Mononuclear cell (primary cell): ENCODE data around the gene ZNF180. TPM values are rescaled to one million over a fixed set of nuclear protein-coding genes. Genes with fewer than 3 reads are reported as not detected.
"Not testable (repeated sequence)": the region's sequence is repeated elsewhere in the genome, so short reads cannot be mapped to it uniquely, and the experiment has no call there.

ENCODE experiments used
- H3K27me3 ChIP-seq: 2 replicates; pipeline ENCODE4 v1.6.0; 2011; ENCODE audit warnings: low read length, control low read depth; ENCODE audit not compliant: insufficient read depth
- H3K4me1 ChIP-seq: 2 replicates; pipeline ENCODE4 v1.5.1; 2011; ENCODE audit warnings: mild to moderate bottlenecking, low read length, control low read depth; ENCODE audit not compliant: insufficient read depth
- H3K4me3 ChIP-seq: 2 replicates; pipeline ENCODE4 v1.5.1; 2011; ENCODE audit warnings: mild to moderate bottlenecking, low read length, moderate library complexity
- H3K9me3 ChIP-seq: 2 replicates; pipeline ENCODE4 v1.5.1; 2011; ENCODE audit warnings: low read depth, mild to moderate bottlenecking, control low read depth, low read length
- total RNA-seq: library from RNA; depleted of rRNA; stranded (reverse); fragments of >200 nt; gene quantifications from one replicate; pipeline ENCODE4 v1.2.3, GENCODE V29; 2012

The ZNF180 gene
- total RNA-seq: 8.6 TPM

DNA sequence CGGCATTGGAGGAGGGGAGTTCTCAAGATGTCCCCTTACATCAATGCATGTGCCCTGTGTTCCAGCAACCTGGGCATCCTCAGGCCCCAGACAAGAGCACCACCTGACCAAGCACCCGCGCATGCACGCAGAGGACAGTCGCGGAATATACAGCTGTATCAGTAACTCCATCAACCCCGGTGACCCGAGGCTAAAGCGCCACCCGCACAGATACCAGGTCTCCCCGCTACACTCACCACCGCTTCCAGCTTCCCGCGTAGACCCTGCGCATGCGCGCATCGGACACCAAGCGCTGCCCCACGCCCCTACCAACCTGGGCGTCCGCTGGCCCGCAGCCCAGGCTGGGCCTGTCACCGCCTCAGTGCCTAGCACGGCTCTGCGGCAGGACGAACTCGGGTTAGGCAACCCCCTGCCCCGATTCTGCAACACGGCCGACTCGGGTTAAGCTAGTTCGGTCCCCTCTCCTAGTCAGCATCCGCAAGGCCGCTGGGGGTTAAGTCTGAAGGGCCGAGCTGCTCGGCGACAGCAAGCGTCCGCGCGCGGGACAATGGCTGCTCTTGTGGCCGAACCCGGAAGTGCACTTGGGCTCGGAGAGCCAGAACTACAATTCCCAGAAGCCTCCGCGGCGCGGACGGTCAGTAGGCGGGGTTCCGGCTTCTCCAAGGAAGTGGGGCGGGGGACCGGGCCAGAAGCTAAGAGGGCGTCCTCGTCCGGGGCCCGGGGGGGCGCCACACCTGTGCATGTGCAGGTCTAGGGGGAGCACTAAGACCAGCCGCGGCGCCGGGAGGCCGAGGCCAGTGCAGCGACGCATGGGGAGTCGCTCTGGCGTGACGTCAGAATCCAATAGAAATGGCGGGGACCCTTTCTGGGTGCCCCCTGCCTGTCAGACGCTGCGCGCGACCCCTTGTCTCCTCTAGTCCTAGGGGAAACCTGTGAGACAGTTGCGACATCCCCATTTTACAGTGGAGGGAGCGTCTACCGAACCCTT lies at the start of gene ZNF180:
TSS of gene ZNF180 (minus strand) at position 561 of the 988 bp plus-strand sequence. CDS start 3,188 bp downstream, outside the sequence.
- peaks cover 20% of the 10 kb centered on the region for H3K4me1 ChIP-seq
- H3K4me3 ChIP-seq: peak within 1 kb of the TSS; percentile 95
- peaks cover 10% of the 10 kb centered on the region for H3K9me3 ChIP-seq
- H3K27me3 ChIP-seq: peaks cover 2% of the 10 kb centered on the region

DNA sequence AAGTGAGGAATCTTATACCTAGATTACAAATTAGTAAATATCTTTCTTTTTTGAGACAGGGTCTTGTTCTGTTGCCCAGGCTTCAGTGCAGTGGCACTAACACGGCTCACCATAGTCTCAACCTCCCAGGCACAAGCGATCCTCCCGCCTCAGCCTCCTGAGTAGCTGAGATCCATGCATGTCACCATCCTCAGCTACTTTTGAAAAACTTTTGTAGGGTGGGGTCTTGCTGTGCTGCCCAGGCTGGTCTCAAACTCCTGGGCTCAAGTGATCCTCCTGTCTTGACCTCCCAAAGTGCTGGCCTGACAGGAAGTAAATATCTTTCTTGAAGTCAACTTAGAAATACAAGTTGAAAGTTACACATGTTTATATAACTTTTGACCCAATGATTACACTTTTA lies 49.2 kb upstream of the ZNF180 start:
- no peaks in the 10 kb centered on the region for H3K4me1 ChIP-seq
- no peak overlapping the region for H3K4me3 ChIP-seq
- H3K27me3 ChIP-seq: no peaks in the 10 kb centered on the region
- H3K9me3 ChIP-seq: no peaks in the 10 kb centered on the region

- Histone ChIP-seq H3K9me3 (no peaks in the 10 kb centered on the region), H3K4me1 (no peaks in the 10 kb centered on the region), H3K27me3 (no peaks in the 10 kb centered on the region), H3K4me3 (no peak overlapping the region)
Observed at GRCh38 chr19:44548736-44549135, 48.4 kb upstream of the ZNF180 start.

- no peaks in the 10 kb centered on the region for H3K27me3 ChIP-seq
Observed at GRCh38 chr19:44544031-44544430, 43.7 kb upstream of the ZNF180 start.

GRCh38 chr19:44542671-44543070 lies 42.3 kb upstream of the ZNF180 start:
- Histone ChIP-seq H3K27me3 (no peaks in the 10 kb centered on the region), H3K4me1 (no peaks in the 10 kb centered on the region), H3K9me3 (no peaks in the 10 kb centered on the region), H3K4me3 (no peak overlapping the region)

More at GRCh38 chr19:44544031-44544430, 43.7 kb upstream of the ZNF180 start:
- no peaks in the 10 kb centered on the region for H3K4me1 ChIP-seq
- no peak overlapping the region for H3K4me3 ChIP-seq
- no peaks in the 10 kb centered on the region for H3K9me3 ChIP-seq

DNA sequence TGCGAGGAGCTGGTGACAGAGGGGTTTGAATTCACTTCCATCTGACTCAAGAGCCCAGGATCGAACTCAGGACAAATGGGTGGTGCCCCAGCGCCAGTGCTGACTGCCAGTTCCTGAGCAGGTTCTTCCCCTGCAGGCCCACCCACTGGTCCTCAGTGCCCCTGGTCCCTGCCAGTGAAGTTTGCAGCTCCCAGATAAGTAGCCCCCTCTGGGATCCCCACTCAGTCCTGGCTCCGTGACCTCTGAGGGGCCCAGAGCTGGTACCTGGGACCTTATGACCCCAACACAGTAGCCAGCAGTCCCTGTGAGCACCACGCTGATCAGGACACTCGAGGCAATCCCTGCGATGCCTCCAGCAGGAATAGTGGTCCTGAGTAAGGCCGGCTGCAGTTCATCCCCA lies 40.4 kb upstream of the ZNF180 start:
- no peak overlapping the region for H3K4me3 ChIP-seq
- no peaks in the 10 kb centered on the region for H3K27me3 ChIP-seq
- H3K4me1 ChIP-seq: no peaks in the 10 kb centered on the region
- H3K9me3 ChIP-seq: no peaks in the 10 kb centered on the region

DNA sequence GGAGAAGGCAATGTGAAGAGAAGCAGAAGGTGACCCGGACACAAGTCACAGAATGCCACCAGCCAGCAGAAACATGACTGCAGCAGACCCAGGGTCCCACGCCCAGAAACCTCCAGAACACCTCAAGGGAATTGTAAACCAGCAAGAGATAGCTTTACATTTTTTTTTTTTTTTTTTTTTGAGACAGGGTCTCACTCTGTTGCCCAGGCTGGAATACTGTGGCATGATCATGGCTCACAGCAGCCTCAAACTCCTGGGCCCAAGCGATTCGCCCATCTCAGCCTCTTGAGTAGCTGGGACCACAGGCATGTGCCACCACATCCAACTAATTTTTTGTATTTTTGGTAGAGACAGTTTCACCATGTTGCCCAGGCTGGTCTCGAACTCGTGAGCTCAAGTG lies 39.7 kb upstream of the ZNF180 start:
- H3K4me1 ChIP-seq: no peaks in the 10 kb centered on the region
- no peaks in the 10 kb centered on the region for H3K9me3 ChIP-seq
- H3K27me3 ChIP-seq: no peaks in the 10 kb centered on the region
- H3K4me3 ChIP-seq: no peak overlapping the region

- Histone ChIP-seq H3K27me3 (no peaks in the 10 kb centered on the region), H3K4me3 (no peak overlapping the region), H3K9me3 (no peaks in the 10 kb centered on the region), H3K4me1 (no peaks in the 10 kb centered on the region)
Observed at GRCh38 chr19:44539236-44539826, 39.0 kb upstream of the ZNF180 start.

GRCh38 chr19:44535361-44535760 lies 35.0 kb upstream of the ZNF180 start:
- not testable (repeated sequence) for H3K4me3 ChIP-seq, H3K27me3 ChIP-seq, H3K9me3 ChIP-seq

GRCh38 chr19:44532819-44533218 lies 32.5 kb upstream of the ZNF180 start:
- H3K27me3 ChIP-seq: no peaks in the 10 kb centered on the region
- no peaks in the 10 kb centered on the region for H3K4me1 ChIP-seq
- no peak overlapping the region for H3K4me3 ChIP-seq

More at GRCh38 chr19:44535361-44535760, 35.0 kb upstream of the ZNF180 start:
- not testable (repeated sequence) for H3K4me1 ChIP-seq

DNA sequence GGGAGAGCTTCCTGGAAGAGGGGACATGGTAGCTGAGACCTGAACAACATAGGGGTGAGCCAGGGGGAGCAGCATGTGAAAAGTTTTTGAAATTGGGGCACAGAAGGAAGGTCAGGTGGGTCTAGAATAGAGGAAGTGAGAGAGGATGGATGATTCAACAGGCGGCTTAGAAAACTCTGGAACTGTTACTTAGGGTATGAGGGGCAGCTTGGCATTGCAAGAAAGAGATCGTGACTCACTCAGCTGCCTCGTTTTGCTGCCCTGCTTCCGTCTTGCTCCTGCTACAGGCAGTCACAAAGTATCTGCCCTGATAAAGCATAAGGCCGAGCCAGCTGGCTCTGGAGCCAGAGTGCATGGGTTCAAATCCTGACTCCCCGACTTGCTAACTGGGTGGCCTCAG lies 30.5 kb upstream of the ZNF180 start:
- H3K4me3 ChIP-seq: no peak overlapping the region
- no peaks in the 10 kb centered on the region for H3K9me3 ChIP-seq
- no peaks in the 10 kb centered on the region for H3K27me3 ChIP-seq
- H3K4me1 ChIP-seq: no peaks in the 10 kb centered on the region

More at GRCh38 chr19:44532819-44533218, 32.5 kb upstream of the ZNF180 start:
- no peaks in the 10 kb centered on the region for H3K9me3 ChIP-seq

- Histone ChIP-seq H3K27me3 (no peaks in the 10 kb centered on the region), H3K4me3 (no peak within 1 kb of the TSS), H3K9me3 (no peaks in the 10 kb centered on the region), H3K4me1 (no peaks in the 10 kb centered on the region)
Observed at GRCh38 chr19:44529536-44529935, 29.2 kb upstream of the ZNF180 start, which contains the start of gene CEACAM20. TSS of gene CEACAM20 (minus strand) at chr19:44529675. CDS start at chr19:44529509, 166 bp downstream.

DNA sequence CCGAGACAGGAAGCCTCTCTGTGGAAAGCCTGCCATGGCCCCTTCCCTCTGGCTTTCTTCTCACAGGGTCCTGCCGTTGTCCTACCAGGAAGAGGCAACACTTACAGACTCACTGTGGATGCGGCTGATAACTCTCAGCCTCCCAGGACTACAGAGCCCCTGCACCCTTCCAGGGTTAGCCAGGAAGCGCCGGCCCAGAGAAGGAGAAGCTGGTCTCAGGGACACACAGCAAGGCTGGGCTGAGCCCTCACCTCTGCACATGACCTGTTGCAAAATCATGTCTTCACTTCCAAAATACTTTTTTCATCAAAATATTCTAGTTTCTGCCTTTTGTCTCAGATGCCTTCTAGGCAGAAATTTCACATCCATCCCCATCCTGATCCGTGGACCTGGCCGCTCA lies 27.2 kb upstream of the ZNF180 start:
- Histone ChIP-seq H3K27me3 (no peaks in the 10 kb centered on the region), H3K9me3 (no peaks in the 10 kb centered on the region), H3K4me1 (no peaks in the 10 kb centered on the region), H3K4me3 (no peak overlapping the region)

DNA sequence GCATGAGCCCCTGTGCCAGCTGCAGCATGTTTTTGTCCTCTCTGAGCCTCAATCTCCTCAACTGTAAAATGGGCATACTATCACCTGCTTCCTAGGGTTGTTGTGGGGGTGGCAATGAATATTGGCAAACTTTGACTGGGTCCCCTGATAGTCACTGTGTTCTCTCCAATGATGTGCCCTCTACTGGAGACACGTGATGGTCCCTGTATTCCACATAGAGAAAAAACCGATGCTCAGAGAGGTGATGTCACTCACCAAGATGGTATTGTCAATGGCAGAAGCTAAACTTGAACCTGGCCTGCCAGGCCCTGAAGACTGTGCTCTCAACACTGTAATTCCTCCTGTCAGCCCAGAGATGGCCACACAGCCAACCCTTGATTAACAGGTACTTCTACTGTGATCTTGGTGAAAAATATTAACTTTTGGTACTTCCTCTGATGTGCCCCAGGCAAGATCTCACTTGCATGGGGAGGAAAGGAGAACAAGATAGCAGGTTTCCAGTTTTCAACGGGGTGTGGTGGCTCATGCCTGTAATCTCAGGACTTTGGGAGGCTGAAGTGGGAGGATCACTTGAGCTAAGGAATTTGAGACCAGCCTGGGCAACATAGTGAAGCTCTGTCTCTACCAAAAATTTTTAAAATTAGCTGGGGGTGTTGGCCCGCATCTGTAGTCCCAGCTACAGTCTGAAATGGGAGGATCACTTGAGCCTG lies 25.6 kb upstream of the ZNF180 start:
- Histone ChIP-seq H3K4me1 (no peaks in the 10 kb centered on the region), H3K9me3 (no peaks in the 10 kb centered on the region), H3K4me3 (no peak overlapping the region), H3K27me3 (no peaks in the 10 kb centered on the region)

GRCh38 chr19:44521370-44521769 lies 21.0 kb upstream of the ZNF180 start:
- no peak overlapping the region for H3K4me3 ChIP-seq
- H3K4me1 ChIP-seq: no peaks in the 10 kb centered on the region
- no peaks in the 10 kb centered on the region for H3K27me3 ChIP-seq
- H3K9me3 ChIP-seq: no peaks in the 10 kb centered on the region
